GM12878 (cell line): Measurements from ENCODE around the gene NCS1. TPM values are rescaled to one million over a fixed set of nuclear protein-coding genes. Genes with fewer than 3 reads are reported as not detected.

Experiments used
- ATAC-seq: fragments of 200-7000 bp; cut with Tn5 transposase; 3 replicates; pipeline ENCODE4 v1.9.1; 2020; ENCODE audit warnings: mild to moderate bottlenecking, moderate library complexity
- BruUV-seq: library from RNA; stranded (reverse); fragments of 400-500 nt; replicated peaks from 2 replicates; lab custom pipeline; 2021; lab: Mats Ljungman, UMichigan
- CTCF ChIA-PET: fragments of 300-600 bp; sonication (Branson Sonifier 250); formaldehyde crosslinking; extraction: SDS; loops from one replicate; lab custom pipeline; 2021; ENCODE audit warnings: inconsistent platforms; lab: Yijun Ruan, JAX
- POLR2A ChIA-PET: fragments of 350-600 bp; formaldehyde crosslinking; extraction: SDS; loops from one replicate; lab custom pipeline; 2021; ENCODE audit warnings: inconsistent platforms; lab: Charles Lee
- RAD21 ChIA-PET: fragments of 300-600 bp; sonication (Branson Sonifier 250); formaldehyde crosslinking; loops from one replicate; lab custom pipeline; 2023; ENCODE audit warnings: antibody characterized with exemption; ENCODE audit not compliant: unreplicated experiment; lab: Charles Lee
- SMC1A ChIA-PET: fragments of 300-600 bp; sonication (Branson Sonifier 250); formaldehyde crosslinking; loops from one replicate; lab custom pipeline; 2023; ENCODE audit not compliant: unreplicated experiment, uncharacterized antibody; lab: Charles Lee
- DNase-seq: peaks from one replicate; pipeline ENCODE4 v3.0.0-alpha.2; 2011; ENCODE audit warnings: low read depth, low spot score
- FAIRE-seq: peaks from 3 replicates; lab custom pipeline; 2011; peaks lifted over from hg19 to GRCh38; lab: Jason Lieb, UNC
- H2AFZ ChIP-seq: 2 replicates; pipeline ENCODE4 v1.6.0; 2011; ENCODE audit warnings: low read depth, low read length, control low read depth; ENCODE audit not compliant: control insufficient read depth
- H3K27ac ChIP-seq: 2 replicates; pipeline ENCODE4 v1.5.1; 2011; ENCODE audit warnings: control low read depth; ENCODE audit not compliant: control insufficient read depth, insufficient read depth
- H3K27me3 ChIP-seq, 2 experiments: replicated peaks in 1 of 2; 2 replicates each; pipeline versions ENCODE4 v1.6.0 to v1.6.1; 2011; ENCODE audit warnings: low read length in 1 of 2; ENCODE audit not compliant: control insufficient read depth in 2 of 2, insufficient read depth in 2 of 2
- H3K36me3 ChIP-seq, 2 experiments: 2 replicates each; pipeline ENCODE4 v1.5.1; 2011; ENCODE audit warnings: low read length in 1 of 2; ENCODE audit not compliant: control insufficient read depth in 2 of 2, insufficient read depth in 2 of 2
- H3K4me1 ChIP-seq: 2 replicates; pipeline ENCODE4 v1.6.1; 2011; ENCODE audit warnings: mild to moderate bottlenecking, low read length, moderate library complexity, mixed read lengths; ENCODE audit not compliant: control insufficient read depth, insufficient read depth
- H3K4me2 ChIP-seq: 2 replicates; pipeline ENCODE4 v1.6.0; 2011; ENCODE audit warnings: control low read depth; ENCODE audit not compliant: control insufficient read depth, insufficient read depth
- H3K4me3 ChIP-seq: fragments of 200-600 bp; sonication (generic); 2 replicates; pipeline ENCODE4 v1.5.1; 2016
- H3K79me2 ChIP-seq: 2 replicates; pipeline ENCODE4 v1.6.0; 2011; ENCODE audit warnings: low read length; ENCODE audit not compliant: control insufficient read depth, insufficient read depth
- H3K9ac ChIP-seq: 2 replicates; pipeline ENCODE4 v1.8.0; 2011; ENCODE audit warnings: low read length, control low read depth, mixed read lengths; ENCODE audit not compliant: control insufficient read depth, insufficient read depth
- H3K9me3 ChIP-seq: replicated peaks from 3 replicates; pipeline ENCODE4 v1.5.1; 2011; ENCODE audit warnings: mild to moderate bottlenecking, low read length; ENCODE audit not compliant: control insufficient read depth, insufficient read depth
- H4K20me1 ChIP-seq: 2 replicates; pipeline ENCODE4 v1.6.0; 2011; ENCODE audit not compliant: control insufficient read depth, insufficient read depth
- ATF3 ChIP-seq: IDR thresholded peaks from 2 replicates; pipeline ENCODE4 v1.6.1; 2011; ENCODE audit warnings: low read depth, mild to moderate bottlenecking, low read length, moderate library complexity, borderline replicate concordance; ENCODE audit errors: extremely low read depth
- CTCF ChIP-seq, 3 experiments: IDR thresholded peaks in 2 of 3; conservative IDR thresholded peaks in 1 of 3; 2 replicates each; pipeline ENCODE4 v1.5.1; 2011; ENCODE audit warnings: low read depth in 3 of 3, low read length in 3 of 3, mild to moderate bottlenecking in 3 of 3, control low read depth in 2 of 3, moderate library complexity in 2 of 3, inconsistent platforms in 1 of 3, mixed read lengths in 1 of 3; ENCODE audit not compliant: control insufficient read depth in 2 of 3, insufficient read depth in 1 of 3; ENCODE audit errors: extremely low read depth in 1 of 3
- ETV6 ChIP-seq, 2 experiments: fragments of 450-650 bp in 1 of 2; IDR thresholded peaks in 1 of 2; conservative IDR thresholded peaks in 1 of 2; 2 replicates each; pipeline ENCODE4 v1.6.1; 2014; ENCODE audit warnings: antibody characterized with exemption in 1 of 2, borderline replicate concordance in 1 of 2, low read depth in 1 of 2, mild to moderate bottlenecking in 1 of 2, moderate library complexity in 1 of 2
- FOXM1 ChIP-seq: IDR thresholded peaks from 2 replicates; pipeline ENCODE4 v1.6.1; 2012; ENCODE audit warnings: low read depth, mild to moderate bottlenecking, inconsistent platforms, low read length, moderate library complexity
- GATAD2B ChIP-seq: fragments of 450-650 bp; conservative IDR thresholded peaks from 2 replicates; pipeline ENCODE4 v1.6.1; 2017; ENCODE audit warnings: low read depth, mild to moderate bottlenecking, moderate library complexity
- HDAC2 ChIP-seq: fragments of 200-600 bp; sonication (generic); IDR thresholded peaks from 2 replicates; pipeline ENCODE4 v1.6.1; 2017
- MYB ChIP-seq: fragments of 150-350 bp; IDR thresholded peaks from 2 replicates; pipeline ENCODE4 v1.6.1; 2014; ENCODE audit warnings: mild to moderate bottlenecking, low read depth, low read length, borderline replicate concordance
- NR2C2 ChIP-seq: IDR thresholded peaks from 2 replicates; pipeline ENCODE4 v1.6.1; 2011; ENCODE audit warnings: borderline replicate concordance, low read depth; ENCODE audit not compliant: control insufficient read depth, insufficient read length
- PAX8 ChIP-seq: fragments of 450-650 bp; IDR thresholded peaks from 2 replicates; pipeline ENCODE4 v1.6.1; 2017; ENCODE audit warnings: mild to moderate bottlenecking, moderate library complexity
- POLR2A ChIP-seq: IDR thresholded peaks from 2 replicates; pipeline ENCODE4 v1.6.1; 2011; ENCODE audit warnings: low read depth, mild to moderate bottlenecking, low read length
- RB1 ChIP-seq: fragments of 450-650 bp; formaldehyde crosslinking; IDR thresholded peaks from 2 replicates; pipeline ENCODE4 v1.6.1; 2017; ENCODE audit warnings: mild to moderate bottlenecking, borderline replicate concordance
- RCOR1 ChIP-seq: conservative IDR thresholded peaks from 2 replicates; pipeline ENCODE4 v1.6.1; 2012; ENCODE audit warnings: low read depth, low read length, improper control_type of control experiment
- RUNX3 ChIP-seq: IDR thresholded peaks from 2 replicates; pipeline ENCODE4 v1.6.1; 2012; ENCODE audit warnings: low read length, inconsistent platforms
- STAT1 ChIP-seq: fragments of 450-650 bp; conservative IDR thresholded peaks from 2 replicates; pipeline ENCODE4 v1.6.1; 2014; ENCODE audit warnings: antibody characterized with exemption, mild to moderate bottlenecking
- STAT3 ChIP-seq: IDR thresholded peaks from 2 replicates; pipeline ENCODE4 v1.6.1; 2011; ENCODE audit warnings: low read depth, low read length, improper control_type of control experiment
- ZNF24 ChIP-seq: fragments of 450-650 bp; IDR thresholded peaks from 2 replicates; pipeline ENCODE4 v1.6.1; 2017; ENCODE audit warnings: antibody characterized with exemption, mild to moderate bottlenecking
- ZNF384 ChIP-seq: IDR thresholded peaks from 2 replicates; pipeline ENCODE4 v1.6.1; 2012; ENCODE audit warnings: low read depth, mild to moderate bottlenecking, low read length, improper control_type of control experiment, borderline replicate concordance
- WGBS: methylation state at CpG from one replicate; pipeline ENCODE4 v1.1.6; 2016; ENCODE audit warnings: low lambda C conversion rate; ENCODE audit not compliant: insufficient replicate concordance, insufficient coverage; ENCODE audit errors: missing lambda C conversion rate; 5-methylcytosine and 5-hydroxymethylcytosine counted together
- in situ Hi-C: fragments of 300-500 bp; cut with MboI; formaldehyde crosslinking; loops from 9 replicates; pipeline ENCODE4 v1.14.3; 2018; ENCODE audit warnings: mixed read lengths
- intact Hi-C: fragments of 100-400 bp; cut with micrococcal nuclease; formaldehyde crosslinking; loops from one replicate; pipeline ENCODE4 v1.14.2; 2022; ENCODE audit not compliant: unreplicated experiment
- polyA plus RNA-seq, 11 experiments: library from polyadenylated mRNA; depleted of rRNA in 4 of 11; unstranded in 6 of 11; stranded (reverse) in 5 of 11; fragments of >200 nt; fragmentation: Nextera tagmentation in 4 of 11; fragmentation: Illumina TruSeq in 1 of 11; extraction: Ambion mirVana in 4 of 11; extraction: Trizol in 1 of 11; gene quantifications; 1 replicate in 1 of 11; 2 replicates in 10 of 11; pipeline versions ENCODE4 v1.2.1 to v1.2.3, GENCODE V29; 2011 to 2016; ENCODE audit warnings: inconsistent platforms in 2 of 11, missing spikeins in 2 of 11, low read depth in 1 of 11
- total RNA-seq, 4 experiments: library from RNA; depleted of rRNA in 3 of 4; stranded (reverse); fragments of >200 nt in 3 of 4; fragmentation: Illumina TruSeq in 1 of 4; extraction: Trizol in 1 of 4; gene quantifications; 2 replicates each; pipeline versions ENCODE4 v1.2.1 to v1.2.3, GENCODE V29; 2013 to 2021
- TF ChIP-seq, protein P1 (sequence below): fragments of 450-650 bp; IDR thresholded peaks from 2 replicates; pipeline ENCODE4 v1.6.1; 2018; ENCODE audit warnings: borderline replicate concordance, mild to moderate bottlenecking; ENCODE audit not compliant: partially characterized antibody

The NCS1 gene
- total and polyA plus RNA-seq, 10 of the 15 experiments (the other 5 are each of a cell fraction or from before 2014, with no cell fraction given), result 0.04 to 0.22 (median 0.06) TPM; not detected in 4

DNA sequence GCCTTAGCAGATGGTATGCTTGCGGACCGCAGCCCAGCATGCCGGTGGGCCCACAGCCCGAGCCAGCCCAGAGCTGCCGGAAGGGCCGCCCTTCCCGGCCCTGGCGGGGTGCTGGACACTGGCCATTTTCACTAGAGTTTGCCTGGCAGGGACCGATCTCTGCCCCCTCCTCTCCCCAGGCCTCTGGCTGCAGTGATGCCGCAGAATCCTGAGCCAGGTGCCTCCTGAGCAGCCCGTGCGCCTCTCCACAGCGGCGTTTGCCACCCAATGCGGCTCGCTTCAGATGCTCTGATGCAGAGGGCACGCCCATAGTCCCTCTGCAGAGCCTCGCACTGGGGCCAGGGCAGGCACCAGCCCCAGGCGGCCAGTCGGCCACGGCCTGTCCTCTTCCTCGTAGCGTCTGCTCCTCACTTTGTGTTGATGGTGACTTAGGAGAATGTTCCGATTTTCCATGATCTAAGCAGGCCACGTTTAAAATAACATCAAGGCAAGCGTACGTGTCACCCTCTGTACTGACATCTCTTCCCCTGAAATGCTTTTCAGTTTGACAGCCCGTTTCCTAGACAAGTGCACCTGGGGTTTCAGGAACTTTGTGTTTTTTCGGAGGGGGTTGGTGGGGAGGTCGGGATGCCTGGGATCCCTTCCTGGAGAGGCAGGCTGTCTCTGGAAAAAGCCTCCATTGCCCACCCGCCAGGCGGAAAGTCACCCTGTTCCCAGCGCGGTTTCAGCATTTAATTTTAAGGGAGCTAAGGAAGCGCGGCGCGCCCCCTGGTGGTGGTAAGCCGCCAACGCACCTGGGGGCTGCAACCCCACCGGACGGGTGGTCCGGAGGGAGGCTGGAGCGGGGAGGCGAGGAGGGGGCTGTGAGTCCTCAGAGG is 63.6 kb downstream of the NCS1 start:
- DNase-seq (no peak), ATAC-seq (peak; percentile 25), FAIRE-seq (no peak)
- Histone ChIP-seq H3K9ac (no peak overlapping the region), H3K79me2 (no peaks in the 10 kb centered on the region), H2AFZ (peak overlapping the region; percentile 25; the same call in 1 of the 2 replicates), H3K27ac (no peak overlapping the region), H3K4me3 (no peak overlapping the region), H3K4me1 (peaks cover 15% of the 10 kb centered on the region), H3K4me2 (no peak overlapping the region), H3K9me3 (no peaks in the 10 kb centered on the region), H3K36me3 (no peaks in the 10 kb centered on the region), H3K27me3 (no peaks in the 10 kb centered on the region), H4K20me1 (no peaks in the 10 kb centered on the region)
- ChIA-PET POLR2A (interaction anchor here (0.6 to 0.7 kb wide), 2 partner anchors 92 to 414 kb away, joined by 3 to 4 read pairs; no protein-coding TSS in a partner anchor), RAD21 (interaction anchor here (0.5 to 1.3 kb wide), 5 partner anchors 106 to 469 kb away, joined by 3 to 20 read pairs (median 4); no protein-coding TSS in a partner anchor), CTCF (interaction anchor here (0.6 to 6.4 kb wide), 14 partner anchors 8 to 907 kb away, joined by 3 to 96 read pairs (median 4); no protein-coding TSS in a partner anchor), SMC1A (interaction anchor here (0.6 to 6.2 kb wide), 4 partner anchors 47 to 129 kb away, joined by 3 to 46 read pairs (median 4); no protein-coding TSS in a partner anchor)
- 44% methylated on average over 40 of the region's 45 CpGs for WGBS
- intact Hi-C loops (loop anchor here (1.0 to 5.0 kb wide), 2 partner anchors 107 to 128 kb away; no protein-coding TSS in a partner anchor), in situ Hi-C loops (loop anchor here (5.0 kb wide), 1 partner anchor 123 kb away; no protein-coding TSS in a partner anchor)
- BruUV-seq, result no TSS peak
- TF ChIP-seq RB1, result 0 out of 2 replicates have a peak, but pooled peaks have one; percentile 18
- no peak for TF ChIP-seq FOXM1
- no peak for TF ChIP-seq PAX8
- TF ChIP-seq ZNF384, result no peak
- TF ChIP-seq NR2C2, result no peak
- TF ChIP-seq STAT1, result no peak
- TF ChIP-seq POLR2A, result no peak
- TF ChIP-seq, protein P1, sequence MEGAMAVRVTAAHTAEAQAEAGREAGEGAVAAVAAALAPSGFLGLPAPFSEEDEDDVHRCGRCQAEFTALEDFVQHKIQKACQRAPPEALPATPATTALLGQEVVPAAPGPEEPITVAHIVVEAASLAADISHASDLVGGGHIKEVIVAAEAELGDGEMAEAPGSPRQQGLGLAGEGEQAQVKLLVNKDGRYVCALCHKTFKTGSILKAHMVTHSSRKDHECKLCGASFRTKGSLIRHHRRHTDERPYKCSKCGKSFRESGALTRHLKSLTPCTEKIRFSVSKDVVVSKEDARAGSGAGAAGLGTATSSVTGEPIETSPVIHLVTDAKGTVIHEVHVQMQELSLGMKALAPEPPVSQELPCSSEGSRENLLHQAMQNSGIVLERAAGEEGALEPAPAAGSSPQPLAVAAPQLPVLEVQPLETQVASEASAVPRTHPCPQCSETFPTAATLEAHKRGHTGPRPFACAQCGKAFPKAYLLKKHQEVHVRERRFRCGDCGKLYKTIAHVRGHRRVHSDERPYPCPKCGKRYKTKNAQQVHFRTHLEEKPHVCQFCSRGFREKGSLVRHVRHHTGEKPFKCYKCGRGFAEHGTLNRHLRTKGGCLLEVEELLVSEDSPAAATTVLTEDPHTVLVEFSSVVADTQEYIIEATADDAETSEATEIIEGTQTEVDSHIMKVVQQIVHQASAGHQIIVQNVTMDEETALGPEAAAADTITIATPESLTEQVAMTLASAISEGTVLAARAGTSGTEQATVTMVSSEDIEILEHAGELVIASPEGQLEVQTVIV, result no peak
- TF ChIP-seq MYB, result no peak
- peak; percentile 92 to 99 (median 92) for TF ChIP-seq CTCF (IDR thresholded peaks at IDR 0.05 in 2 of 3, conservative IDR thresholded peaks at IDR 0.05 in 1 of 3; ENCODE audit: control insufficient read depth in 2 of 3, extremely low read depth in 1 of 3, insufficient read depth in 1 of 3, low read depth in 3 of 3, low read length in 3 of 3)
- no peak for TF ChIP-seq STAT3
- no peak for TF ChIP-seq HDAC2
- peak; percentile 42; the same call in 1 of the 2 replicates for TF ChIP-seq RUNX3
- TF ChIP-seq ATF3, result no peak
- TF ChIP-seq ETV6 (conservative IDR thresholded peaks at IDR 0.05 in 1 of 2, IDR thresholded peaks at IDR 0.05 in 1 of 2; ENCODE audit: borderline replicate concordance in 1 of 2, low read depth in 1 of 2), result no peak
- TF ChIP-seq GATAD2B, result peak; percentile 48; the same call in 1 of the 2 replicates
- no peak for TF ChIP-seq ZNF24
- no peak for TF ChIP-seq RCOR1
